Activated naive CD4-positive, alpha-beta T cell treated with Interleukin-2 at 50 U/mL for 16 hours (primary cell): ENCODE measurements around the gene TIPRL.
A peak's percentile ranks its signal among the peaks of the same experiment; 100 is the strongest.

Source experiments
- DNase-seq: peaks from one replicate; pipeline ENCODE4 v3.0.0-alpha.2; 2020

Gene TIPRL

DNA sequence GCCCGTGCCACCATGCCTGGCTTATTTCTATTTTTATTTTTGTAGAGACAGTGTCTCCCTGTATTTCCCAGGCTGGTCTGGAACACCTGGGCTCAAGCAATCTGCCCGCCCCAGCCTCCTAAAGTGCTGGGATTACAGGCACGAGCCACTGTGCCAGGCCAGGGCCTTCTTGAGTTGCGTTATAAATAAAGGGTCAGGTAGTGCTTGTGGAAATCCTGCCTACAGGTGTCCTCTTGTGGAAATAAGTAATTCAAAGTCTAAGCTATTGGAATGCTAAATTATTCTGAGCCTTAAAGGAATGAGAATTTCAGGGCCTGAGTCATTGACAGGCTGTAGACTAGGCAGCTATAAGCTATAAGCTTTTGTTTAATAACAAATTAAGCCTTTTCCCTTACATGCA, 38.9 kb downstream of the TIPRL start:
- no peak for DNase-seq

DNA sequence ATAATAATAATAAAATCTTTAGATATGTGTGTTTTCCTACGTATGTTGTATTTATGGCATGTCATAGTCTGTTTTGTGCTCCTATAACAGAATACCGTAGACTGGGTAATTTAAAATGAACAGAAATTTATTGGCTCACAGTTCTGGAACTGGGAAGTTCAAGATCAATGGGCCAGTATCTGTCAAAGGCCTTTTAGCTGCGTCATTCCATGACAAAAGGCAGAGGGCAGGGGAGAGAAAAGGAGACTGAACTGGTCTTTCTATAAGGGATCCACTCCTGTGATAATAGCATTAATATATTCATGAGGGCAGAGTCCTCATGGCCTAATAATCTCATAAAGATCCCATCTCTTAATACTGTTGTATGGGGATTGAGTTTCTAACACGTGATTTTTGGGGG, 39.9 kb downstream of the TIPRL start:
- DNase-seq, result no peak

DNA sequence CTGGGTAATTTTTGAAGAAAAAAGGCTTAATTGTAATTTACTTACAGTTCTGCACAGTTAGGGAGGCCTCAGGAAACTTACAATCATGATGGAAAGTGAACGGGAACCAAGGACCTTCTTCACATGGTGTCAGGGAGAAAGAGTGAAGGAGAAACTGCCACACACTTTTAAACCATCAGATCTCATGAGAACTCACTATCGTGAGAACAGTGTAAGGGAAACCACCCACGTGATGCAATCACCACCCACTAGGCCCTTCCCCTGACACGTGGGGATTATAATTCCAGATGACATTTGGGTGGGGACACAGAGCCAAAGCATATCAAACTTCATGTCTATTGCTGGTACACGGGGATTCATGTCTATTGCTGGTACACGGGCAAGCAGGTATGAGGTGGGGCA, 41.7 kb downstream of the TIPRL start:
- no peak for DNase-seq

DNA sequence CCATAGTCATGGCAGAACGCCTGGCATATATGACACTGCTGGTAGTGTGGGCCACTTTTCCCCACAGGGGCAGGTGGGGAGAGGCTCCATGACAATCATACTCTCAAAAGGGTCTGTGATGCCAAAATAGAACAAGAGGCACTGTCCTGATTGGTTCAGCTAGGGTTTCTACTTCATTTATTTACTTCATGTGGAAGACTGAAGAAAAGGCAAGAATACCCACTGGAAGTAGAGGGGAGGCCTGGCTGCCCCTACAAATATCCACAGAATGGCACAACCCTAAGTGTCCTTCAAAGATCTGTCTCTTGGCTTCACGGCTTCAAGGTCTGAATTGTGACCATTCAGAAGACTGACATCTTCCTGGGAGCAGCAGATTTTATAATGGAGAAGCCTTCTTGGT, 42.5 kb downstream of the TIPRL start:
- no peak for DNase-seq

DNA sequence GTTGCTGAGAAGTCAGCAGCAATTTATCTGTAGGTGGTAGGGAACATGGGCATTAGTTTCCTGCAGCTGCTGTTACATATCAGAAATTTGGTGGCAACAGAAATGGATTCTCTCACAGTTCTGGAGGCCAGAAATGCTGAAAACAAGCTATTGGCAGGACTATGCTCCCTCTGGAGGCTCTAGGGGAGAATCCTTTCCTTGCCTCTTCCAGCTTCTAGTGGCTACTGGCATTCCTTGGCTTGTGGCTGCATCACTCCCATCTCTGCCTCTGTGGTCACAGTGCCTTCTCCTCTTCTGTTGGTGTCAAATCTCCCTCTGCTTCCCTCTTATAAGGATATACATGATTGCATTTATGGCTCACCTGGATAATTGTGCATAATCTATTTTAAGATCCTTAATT, 44.5 kb downstream of the TIPRL start:
- DNase-seq, result no peak

DNA sequence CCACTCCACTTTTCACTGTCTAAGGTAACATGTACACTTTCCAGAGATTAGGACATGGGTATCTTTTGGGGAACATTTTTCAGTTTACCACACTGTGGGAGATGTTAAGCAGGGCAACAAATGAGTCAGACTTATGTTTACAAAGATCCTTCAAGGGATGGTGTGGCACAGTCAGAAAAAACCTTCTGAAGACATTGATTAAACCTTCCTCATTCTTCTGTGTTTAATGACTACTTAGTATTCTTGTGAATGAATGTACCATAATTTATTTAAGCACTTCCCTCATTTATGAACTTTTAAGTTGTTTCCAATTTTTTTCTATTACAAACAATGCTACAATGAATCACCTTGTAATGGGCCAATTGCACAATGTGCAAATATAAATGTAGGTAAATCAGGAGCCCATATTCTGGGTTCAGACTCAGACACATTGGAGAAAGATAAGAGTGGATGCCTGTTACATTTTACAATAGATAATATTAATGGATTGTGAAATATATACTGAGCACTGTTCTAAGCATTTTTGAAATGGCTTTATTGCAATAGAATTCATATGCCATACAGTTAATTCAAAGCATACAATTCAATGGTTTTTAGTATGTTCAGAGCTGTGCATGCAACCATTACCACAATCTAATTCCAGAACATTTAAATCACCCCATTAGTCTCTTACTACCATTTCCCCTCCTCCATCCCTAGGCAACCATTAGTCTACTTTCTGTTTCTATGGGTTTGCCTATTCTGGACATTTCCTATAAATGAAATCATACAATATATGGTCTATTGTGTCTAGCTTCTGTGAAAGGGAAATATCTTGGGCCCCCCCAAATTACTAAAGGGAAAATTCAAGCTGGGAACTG, 45.1 kb downstream of the TIPRL start:
- no peak for DNase-seq

DNA sequence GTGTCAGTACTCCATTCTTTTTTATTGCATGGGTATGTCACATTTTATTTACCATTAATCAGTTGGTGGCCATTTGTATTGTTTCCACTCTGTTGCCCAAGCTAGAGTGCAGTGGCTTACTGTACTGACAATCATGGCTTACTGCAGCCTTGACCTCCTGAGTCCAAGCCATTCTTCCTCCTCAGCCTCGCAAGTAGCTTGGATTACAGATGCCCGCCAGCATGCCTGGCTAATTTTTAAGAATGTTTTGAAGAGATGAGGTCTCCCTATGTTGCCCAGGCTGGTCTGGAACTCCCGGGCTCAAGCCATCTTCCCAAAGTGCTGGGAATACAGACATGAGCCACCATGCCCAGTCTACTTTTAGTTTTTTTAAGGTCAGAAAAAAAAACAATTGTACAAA, 46.2 kb downstream of the TIPRL start:
- DNase-seq, result no peak

DNA sequence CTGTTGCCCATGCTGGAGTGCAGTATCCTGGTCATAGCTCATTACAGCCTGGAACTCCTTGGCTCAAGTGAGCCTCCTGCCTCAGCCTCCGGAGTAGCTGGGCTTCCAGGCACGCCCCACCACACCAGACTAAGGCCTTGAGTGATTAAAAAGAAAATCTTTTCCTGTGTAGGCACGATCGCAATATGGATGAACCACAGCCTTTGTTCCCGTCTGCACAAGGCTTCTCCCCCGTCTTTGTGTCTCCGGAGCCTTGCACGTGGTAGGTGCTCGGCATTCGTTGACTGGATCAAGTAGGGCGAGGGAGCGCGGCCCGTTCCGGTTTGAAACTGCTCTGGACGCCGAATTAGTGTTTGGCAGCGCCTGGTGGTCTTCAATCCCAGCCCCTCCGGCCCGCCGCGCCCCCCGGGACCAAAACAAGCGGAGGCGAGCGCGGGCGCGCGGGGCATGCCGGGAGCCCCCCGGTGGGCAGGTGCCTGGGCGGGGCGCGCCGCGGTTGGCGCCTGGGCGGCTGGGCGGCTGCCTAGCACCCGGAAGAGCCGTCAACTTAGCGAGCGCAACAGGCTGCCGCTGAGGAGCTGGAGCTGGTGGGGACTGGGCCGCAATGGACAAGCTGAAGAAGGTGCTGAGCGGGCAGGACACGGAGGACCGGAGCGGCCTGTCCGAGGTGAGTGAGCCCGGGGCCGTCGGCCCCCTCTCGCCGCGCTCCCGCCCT, 46.9 kb downstream of the TIPRL start, which contains the start of gene SFT2D2:
TSS of gene SFT2D2 (plus strand) at position 529 of the 715 bp plus-strand sequence. CDS start at position 605, 76 bp downstream.
- peak; percentile 81 for DNase-seq

DNA sequence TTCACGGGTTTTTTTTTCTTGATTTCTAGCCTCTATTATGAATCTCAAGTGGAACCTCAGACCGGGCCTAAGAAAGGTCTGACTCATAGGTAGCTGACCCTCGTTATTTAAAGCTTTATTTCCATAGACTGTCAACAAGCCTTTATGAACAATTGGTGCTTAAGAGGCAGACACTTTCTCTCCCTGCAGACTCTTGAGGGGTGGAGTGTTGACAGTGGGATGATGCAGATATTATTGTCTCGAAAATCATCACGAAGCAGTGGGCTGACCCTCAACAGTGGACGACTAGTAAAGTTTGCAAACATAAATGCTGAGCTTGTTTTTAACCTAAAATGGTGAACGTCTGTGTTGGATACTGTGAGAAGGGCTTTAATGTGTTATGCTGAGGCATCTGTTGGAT, 48.9 kb downstream of the TIPRL start:
- DNase-seq, result no peak

DNA sequence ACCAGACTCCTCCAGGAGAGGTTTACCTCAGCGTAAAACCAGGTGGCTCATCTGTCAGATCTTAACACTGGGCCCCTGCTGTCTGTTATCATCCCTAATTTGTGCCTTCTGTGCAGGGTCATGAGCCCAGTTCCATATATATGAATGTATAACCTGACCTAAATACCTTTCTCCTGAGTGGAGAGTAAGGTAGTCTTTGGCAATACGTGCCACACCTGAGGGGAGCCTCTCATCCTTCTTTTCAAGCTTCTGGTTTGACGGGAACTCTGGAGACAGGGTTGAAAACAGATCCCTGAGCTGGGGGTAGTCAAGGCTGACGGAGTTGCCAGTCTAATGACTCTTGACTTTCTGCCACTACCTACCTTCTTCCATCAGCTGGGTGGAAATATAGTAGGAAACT, 51.1 kb downstream of the TIPRL start:
- no peak for DNase-seq

DNA sequence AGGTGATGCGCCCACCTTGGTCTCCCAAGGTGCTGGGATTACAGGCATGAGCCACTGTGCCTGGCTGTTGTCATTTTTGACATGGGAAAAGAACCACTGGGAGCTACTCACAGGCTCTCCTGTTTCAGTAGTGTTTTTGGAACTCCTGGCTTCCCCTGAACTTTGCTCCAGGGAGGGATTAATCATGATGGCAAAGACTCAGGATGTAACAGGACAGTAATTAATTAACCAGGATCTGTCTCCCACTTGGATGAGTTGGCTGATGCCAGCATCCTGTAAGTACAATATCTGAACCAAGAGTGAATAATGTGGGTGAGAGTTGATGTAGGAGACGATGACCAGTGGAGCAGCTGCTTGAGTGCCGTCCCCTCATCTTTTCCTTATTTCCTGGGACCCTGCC, 51.9 kb downstream of the TIPRL start:
- DNase-seq, result no peak

DNA sequence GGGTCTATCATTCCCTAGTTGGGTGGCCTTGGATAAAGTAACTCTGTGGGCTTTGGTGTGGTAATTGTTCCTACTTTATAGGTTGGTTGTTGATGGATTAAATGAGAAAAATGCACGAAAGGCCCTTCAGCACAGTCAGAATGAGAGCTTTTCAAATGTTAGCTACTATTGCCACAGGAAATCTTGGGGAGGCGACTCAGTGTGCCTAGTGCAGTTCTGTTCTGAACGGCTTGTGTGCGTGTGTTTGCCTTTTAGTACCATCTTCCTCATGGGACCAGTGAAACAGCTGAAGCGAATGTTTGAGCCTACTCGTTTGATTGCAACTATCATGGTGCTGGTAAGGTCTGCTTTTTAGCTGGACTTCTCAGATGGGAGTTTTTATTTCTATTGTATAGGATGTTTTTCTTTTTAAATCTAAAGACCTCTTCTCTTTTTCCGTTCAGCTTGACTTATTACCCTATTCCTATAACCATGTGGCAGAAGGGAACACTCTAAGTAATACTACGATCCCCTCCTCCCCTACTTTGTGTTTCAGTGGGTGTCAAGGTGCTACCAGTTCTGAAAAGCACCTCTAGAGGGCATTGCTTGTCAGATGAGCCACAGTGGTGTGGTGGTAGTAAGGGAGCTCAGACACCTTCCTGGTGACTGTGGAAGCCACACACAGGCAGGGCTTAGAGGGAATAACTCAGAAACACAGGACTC, 56.2 kb downstream of the TIPRL start:
- peak; percentile 36 for DNase-seq

DNA sequence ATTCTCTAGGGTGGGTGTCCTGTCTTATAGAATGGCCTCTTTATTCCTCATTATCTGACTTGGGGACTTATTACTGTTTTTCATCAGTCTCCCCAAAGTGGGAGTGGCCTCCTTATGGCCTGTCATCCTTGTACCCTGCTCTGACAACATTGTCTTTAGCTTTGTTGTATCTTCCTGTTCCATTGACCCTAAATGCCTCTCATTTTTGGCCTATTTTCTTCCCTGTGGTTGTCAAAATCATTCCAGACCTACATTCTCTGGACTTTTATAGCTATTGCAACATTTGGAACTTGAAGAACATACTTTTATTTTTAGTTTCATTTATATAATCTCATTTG, 56.8 kb downstream of the TIPRL start:
- no peak for DNase-seq

DNA sequence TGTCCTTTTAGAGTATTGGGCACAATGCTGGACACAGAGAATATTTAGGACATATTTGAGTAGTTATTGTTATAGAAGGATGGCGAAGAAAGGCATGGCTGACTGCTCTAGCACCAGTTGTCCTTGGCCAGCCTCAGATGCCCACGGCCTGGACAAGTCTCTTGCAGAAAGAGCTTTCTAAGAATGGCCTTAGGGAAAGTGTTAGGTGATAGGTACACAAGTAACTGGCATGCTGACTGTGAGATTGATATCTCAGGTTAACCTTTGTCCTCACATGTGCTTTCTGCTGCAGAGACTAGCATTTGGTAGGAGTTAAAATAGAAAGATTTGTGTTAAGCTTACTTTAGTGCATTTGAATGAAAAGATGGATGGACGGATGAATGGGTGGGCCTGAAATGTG, 57.2 kb downstream of the TIPRL start:
- DNase-seq, result no peak

DNA sequence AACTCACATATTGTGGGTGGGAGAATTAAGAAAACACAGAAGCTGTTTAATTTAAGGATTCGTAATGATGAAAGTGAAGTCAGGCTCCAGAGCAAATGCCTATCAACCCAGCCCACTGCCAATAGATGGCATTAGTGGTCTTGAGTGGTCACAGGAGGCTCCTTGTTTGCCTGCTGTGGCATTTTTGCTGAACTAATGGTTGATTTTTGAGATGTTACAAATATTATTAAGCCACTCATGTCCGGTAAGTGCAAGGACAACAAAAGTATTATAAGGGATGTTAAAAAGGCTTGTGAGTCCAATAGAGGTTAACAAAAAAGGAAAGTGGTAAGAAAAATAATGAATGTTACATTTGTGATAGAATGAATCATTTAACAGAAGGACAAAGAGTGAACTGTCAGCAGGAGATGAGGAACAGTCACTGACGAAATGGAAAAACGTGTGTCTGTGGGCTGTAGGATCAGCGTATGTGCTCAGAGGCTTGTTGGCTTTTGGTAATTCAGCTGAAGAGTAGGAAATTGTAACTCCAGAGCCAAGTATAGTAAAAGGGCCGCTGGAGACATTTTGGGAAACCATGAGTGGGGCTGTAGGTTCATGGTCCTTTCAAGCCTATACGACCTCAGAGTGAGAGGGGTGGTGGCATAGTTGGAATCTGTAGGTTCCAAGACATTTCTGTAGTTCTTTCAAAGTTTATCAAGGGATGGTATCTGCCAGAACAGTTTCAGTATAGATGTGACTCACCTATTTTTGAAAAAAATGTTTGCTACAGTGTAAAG, 58.3 kb downstream of the TIPRL start:
- peak; percentile 15 for DNase-seq

DNA sequence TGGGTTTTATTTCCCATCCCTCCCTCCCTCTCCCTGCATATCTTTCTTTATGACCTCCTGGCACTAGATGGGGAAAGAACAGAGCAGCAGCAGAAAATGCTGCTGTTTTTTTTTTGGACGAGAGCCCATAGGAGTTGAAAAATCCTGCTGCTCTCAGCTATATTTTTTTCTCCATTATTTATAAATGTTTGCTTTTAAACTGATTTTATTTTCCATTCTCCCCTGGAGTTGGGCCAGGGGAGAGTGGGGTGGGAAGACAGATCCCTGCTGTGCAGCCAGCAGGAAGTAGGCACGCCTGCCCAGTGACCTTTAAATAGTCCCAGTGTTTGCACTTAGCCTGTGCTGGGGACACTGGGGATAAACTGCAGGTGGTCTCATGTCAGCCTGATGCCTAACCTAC, 64.4 kb downstream of the TIPRL start:
- DNase-seq, result no peak

DNA sequence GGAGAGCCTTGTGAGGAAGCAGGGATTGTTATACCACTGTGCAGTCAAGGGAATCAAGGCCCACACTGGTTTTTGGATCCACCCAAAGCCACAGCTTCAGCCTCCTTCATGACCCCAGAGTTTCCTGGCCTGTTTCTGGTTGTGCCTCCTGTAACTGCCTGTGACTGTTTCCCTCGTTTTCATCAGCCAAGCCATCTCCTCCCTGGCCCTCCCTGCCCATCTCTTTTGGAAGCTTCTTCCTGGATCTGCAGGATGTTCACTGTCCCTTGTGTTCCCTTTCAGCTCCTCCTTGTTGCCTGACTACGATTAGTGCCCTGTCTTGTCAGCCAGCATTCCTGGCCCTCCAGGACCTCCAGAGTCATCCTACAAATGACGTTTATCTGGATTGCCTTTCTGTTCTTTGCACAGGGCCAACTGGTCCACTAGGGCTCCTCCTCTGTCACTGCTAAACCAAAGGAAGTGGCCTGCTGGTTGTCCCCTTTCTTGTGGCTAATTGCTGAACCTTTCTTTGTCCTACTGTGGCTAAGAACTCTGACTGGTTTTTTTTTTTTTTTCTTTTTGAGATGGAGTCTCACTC, 65.0 kb downstream of the TIPRL start:
- DNase-seq, result no peak

DNA sequence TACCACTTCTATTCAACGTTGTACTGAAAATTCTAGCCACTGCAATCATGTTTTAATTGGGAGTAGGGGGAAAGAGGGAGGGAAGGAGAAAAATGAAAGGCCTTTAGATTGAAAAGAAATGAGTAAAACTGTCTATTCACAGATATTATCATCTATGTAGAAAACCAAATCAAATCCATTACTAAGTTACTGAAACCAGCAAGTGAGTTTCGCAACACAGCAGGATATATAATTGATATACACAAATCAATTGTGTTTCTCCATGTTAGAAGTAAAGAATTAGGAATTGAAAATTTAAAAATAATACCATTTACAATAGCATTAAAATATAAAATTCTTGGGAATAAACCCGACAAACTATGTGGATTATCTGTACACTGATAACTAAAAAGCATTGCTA, 66.3 kb downstream of the TIPRL start:
- no peak for DNase-seq

DNA sequence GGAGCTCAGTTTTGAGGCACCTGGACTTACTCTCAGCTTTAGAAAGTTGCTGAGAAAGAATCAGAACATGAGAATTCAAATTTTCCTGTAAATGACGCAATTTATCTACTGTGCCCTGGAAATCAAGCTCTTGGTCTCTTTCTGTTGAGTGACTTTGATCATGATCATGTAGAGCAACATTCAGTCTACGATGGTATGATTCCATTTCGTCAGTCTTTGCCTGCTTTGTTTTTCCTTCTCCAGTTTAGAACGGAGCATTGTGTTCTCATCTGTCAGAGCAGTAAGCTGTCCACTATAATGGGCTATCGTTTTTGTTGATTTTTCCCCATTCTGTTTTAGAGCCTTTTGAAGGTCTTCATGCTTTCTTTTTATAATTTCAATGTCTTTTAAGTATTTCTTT, 67.7 kb downstream of the TIPRL start:
- no peak for DNase-seq
